Measurements from ENCODE around the gene SEL1L.

The SEL1L gene

DNA sequence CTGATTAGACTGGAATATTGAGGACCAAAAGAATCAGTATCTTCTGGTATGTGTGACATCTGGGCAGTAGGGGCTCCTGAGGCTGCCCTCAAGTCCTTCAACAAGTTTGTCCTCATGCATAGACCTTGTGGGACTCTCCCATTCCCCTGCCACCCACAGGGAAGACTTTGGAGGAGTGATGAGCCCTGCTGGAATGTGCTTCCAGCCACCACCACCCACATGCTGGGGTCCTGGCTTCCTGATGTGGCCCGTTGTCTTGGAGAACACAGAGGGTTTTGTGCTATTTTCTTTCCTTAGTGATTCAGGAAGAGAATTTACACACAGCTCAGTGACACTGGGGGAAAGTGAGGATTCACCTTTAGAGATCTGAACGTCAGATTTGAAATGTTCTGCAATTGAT is 29.2 kb upstream of the SEL1L start:
- H3K27ac ChIP-seq (ENCODE audit: extremely low read depth, low read depth, low read length), result no peak overlapping the region
- H3K4me3 ChIP-seq (ENCODE audit: low read depth, low read length), result no peak overlapping the region
- POLR2A ChIA-PET, result no interaction called here
- no peaks in the 10 kb centered on the region for H3K36me3 ChIP-seq (ENCODE audit: control insufficient read depth in 2 of 2, insufficient read depth in 1 of 2, low read length in 2 of 2)
- CTCF ChIA-PET, result no interaction called here
- no peak for TF ChIP-seq TRIM28 (IDR thresholded peaks at IDR 0.05; ENCODE audit: borderline replicate concordance, low read length)
- no peak for TF ChIP-seq ZNF354C (tag by site-specific recombination; IDR thresholded peaks at IDR 0.05; ENCODE audit: borderline replicate concordance, low read depth)
- TF ChIP-seq, protein P1, sequence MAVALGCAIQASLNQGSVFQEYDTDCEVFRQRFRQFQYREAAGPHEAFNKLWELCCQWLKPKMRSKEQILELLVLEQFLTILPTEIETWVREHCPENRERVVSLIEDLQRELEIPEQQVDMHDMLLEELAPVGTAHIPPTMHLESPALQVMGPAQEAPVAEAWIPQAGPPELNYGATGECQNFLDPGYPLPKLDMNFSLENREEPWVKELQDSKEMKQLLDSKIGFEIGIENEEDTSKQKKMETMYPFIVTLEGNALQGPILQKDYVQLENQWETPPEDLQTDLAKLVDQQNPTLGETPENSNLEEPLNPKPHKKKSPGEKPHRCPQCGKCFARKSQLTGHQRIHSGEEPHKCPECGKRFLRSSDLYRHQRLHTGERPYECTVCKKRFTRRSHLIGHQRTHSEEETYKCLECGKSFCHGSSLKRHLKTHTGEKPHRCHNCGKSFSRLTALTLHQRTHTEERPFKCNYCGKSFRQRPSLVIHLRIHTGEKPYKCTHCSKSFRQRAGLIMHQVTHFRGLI (tag by site-specific recombination; IDR thresholded peaks at IDR 0.05), result no peak
- TF ChIP-seq GLI2 (tag by site-specific recombination; IDR thresholded peaks at IDR 0.05; ENCODE audit: borderline replicate concordance, low read depth), result no peak
- TF ChIP-seq MZF1 (tag by site-specific recombination; IDR thresholded peaks at IDR 0.05; ENCODE audit: borderline replicate concordance), result no peak
- TF ChIP-seq, protein P2, sequence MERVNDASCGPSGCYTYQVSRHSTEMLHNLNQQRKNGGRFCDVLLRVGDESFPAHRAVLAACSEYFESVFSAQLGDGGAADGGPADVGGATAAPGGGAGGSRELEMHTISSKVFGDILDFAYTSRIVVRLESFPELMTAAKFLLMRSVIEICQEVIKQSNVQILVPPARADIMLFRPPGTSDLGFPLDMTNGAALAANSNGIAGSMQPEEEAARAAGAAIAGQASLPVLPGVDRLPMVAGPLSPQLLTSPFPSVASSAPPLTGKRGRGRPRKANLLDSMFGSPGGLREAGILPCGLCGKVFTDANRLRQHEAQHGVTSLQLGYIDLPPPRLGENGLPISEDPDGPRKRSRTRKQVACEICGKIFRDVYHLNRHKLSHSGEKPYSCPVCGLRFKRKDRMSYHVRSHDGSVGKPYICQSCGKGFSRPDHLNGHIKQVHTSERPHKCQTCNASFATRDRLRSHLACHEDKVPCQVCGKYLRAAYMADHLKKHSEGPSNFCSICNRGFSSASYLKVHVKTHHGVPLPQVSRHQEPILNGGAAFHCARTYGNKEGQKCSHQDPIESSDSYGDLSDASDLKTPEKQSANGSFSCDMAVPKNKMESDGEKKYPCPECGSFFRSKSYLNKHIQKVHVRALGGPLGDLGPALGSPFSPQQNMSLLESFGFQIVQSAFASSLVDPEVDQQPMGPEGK (tag by site-specific recombination; IDR thresholded peaks at IDR 0.05), result no peak
- TF ChIP-seq ZBTB17 (tag by site-specific recombination; IDR thresholded peaks at IDR 0.05), result no peak
- TF ChIP-seq ZNF785 (tag by site-specific recombination; IDR thresholded peaks at IDR 0.05), result no peak
- TF ChIP-seq, protein P3, sequence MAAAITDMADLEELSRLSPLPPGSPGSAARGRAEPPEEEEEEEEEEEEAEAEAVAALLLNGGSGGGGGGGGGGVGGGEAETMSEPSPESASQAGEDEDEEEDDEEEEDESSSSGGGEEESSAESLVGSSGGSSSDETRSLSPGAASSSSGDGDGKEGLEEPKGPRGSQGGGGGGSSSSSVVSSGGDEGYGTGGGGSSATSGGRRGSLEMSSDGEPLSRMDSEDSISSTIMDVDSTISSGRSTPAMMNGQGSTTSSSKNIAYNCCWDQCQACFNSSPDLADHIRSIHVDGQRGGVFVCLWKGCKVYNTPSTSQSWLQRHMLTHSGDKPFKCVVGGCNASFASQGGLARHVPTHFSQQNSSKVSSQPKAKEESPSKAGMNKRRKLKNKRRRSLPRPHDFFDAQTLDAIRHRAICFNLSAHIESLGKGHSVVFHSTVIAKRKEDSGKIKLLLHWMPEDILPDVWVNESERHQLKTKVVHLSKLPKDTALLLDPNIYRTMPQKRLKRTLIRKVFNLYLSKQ (tag by site-specific recombination; IDR thresholded peaks at IDR 0.05; ENCODE audit: borderline replicate concordance), result no peak
- no peak for TF ChIP-seq TCF7L2 (IDR thresholded peaks at IDR 0.05; ENCODE audit: borderline replicate concordance, low read depth, low read length)
- TF ChIP-seq ZNF530 (tag by site-specific recombination; IDR thresholded peaks at IDR 0.05; ENCODE audit: low read depth), result no peak
- no peak for TF ChIP-seq ZNF433 (tag by site-specific recombination; IDR thresholded peaks at IDR 0.05; ENCODE audit: low read depth)
- no peak for TF ChIP-seq ZNF549 (tag by site-specific recombination; IDR thresholded peaks at IDR 0.05)
- no peaks in the 10 kb centered on the region for H3K4me1 ChIP-seq (ENCODE audit: control insufficient read depth, insufficient read depth, low read length)
- no peaks in the 10 kb centered on the region for H3K9me3 ChIP-seq (ENCODE audit: control insufficient read depth, insufficient read depth, low read depth, low read length)

DNA sequence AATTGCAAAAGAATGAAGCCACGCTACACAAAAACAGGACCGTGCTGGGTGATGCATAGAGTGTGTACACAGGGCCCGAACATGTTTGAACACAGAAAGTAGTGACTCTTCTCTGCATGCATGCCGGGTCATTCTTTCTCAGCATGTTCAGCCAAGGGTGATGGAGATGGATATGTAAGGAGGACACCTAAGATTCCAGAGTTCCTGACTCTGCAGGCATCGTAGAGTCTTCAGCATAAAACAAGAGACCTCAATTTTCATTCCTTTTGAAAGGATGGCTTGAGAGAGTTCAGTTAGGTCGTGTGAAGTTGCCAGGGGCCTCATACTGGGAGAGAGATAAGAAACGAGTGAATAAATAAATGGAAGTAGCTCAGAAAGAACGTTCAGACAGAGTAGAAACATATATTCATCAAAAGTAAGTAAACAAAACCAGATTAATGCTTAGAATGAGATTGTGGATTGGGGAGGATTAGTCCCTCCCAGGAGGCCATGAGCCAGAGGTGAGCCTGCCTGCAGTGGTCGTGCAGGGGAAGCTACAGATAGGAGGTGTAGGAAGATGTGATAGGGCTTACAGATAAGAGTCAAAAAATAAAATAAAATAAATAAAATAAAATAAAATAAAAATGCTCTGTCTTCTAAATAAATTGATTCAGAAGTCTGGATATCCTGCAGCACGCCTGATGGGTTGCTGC is 27.6 kb upstream of the SEL1L start:
- H3K4me3 ChIP-seq (ENCODE audit: low read depth, low read length), result no peak overlapping the region
- H3K4me1 ChIP-seq (ENCODE audit: control insufficient read depth, insufficient read depth, low read length), result no peaks in the 10 kb centered on the region
- POLR2A ChIA-PET, result no interaction called here
- CTCF ChIA-PET, result interaction anchor here (0.6 to 0.7 kb wide), 2 partner anchors 398 to 449 kb away, joined by 5 to 6 read pairs; no protein-coding TSS in a partner anchor
- no peaks in the 10 kb centered on the region for H3K9me3 ChIP-seq (ENCODE audit: control insufficient read depth, insufficient read depth, low read depth, low read length)
- H3K36me3 ChIP-seq (ENCODE audit: control insufficient read depth in 2 of 2, insufficient read depth in 1 of 2, low read length in 2 of 2), result no peaks in the 10 kb centered on the region
- no peak overlapping the region for H3K27ac ChIP-seq (ENCODE audit: extremely low read depth, low read depth, low read length)
- TF ChIP-seq ZNF501 (tag by site-specific recombination; IDR thresholded peaks at IDR 0.05), result no peak
- TF ChIP-seq, protein P4, sequence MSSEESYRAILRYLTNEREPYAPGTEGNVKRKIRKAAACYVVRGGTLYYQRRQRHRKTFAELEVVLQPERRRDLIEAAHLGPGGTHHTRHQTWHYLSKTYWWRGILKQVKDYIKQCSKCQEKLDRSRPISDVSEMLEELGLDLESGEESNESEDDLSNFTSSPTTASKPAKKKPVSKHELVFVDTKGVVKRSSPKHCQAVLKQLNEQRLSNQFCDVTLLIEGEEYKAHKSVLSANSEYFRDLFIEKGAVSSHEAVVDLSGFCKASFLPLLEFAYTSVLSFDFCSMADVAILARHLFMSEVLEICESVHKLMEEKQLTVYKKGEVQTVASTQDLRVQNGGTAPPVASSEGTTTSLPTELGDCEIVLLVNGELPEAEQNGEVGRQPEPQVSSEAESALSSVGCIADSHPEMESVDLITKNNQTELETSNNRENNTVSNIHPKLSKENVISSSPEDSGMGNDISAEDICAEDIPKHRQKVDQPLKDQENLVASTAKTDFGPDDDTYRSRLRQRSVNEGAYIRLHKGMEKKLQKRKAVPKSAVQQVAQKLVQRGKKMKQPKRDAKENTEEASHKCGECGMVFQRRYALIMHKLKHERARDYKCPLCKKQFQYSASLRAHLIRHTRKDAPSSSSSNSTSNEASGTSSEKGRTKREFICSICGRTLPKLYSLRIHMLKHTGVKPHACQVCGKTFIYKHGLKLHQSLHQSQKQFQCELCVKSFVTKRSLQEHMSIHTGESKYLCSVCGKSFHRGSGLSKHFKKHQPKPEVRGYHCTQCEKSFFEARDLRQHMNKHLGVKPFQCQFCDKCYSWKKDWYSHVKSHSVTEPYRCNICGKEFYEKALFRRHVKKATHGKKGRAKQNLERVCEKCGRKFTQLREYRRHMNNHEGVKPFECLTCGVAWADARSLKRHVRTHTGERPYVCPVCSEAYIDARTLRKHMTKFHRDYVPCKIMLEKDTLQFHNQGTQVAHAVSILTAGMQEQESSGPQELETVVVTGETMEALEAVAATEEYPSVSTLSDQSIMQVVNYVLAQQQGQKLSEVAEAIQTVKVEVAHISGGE (tag by site-specific recombination; conservative IDR thresholded peaks at IDR 0.05; ENCODE audit: low read depth), result no peak
- no peak for TF ChIP-seq FEZF1 (tag by site-specific recombination; IDR thresholded peaks at IDR 0.05)
- no peak for TF ChIP-seq GLI2 (tag by site-specific recombination; IDR thresholded peaks at IDR 0.05; ENCODE audit: borderline replicate concordance, low read depth)
- TF ChIP-seq ZNF791 (tag by site-specific recombination; IDR thresholded peaks at IDR 0.05), result no peak
- TF ChIP-seq ZNF600 (tag by site-specific recombination; IDR thresholded peaks at IDR 0.05), result no peak
- TF ChIP-seq EGR2 (tag by site-specific recombination; IDR thresholded peaks at IDR 0.05; ENCODE audit: low read depth), result no peak
- no peak for TF ChIP-seq KLF8 (tag by site-specific recombination; IDR thresholded peaks at IDR 0.05)
- no peak for TF ChIP-seq ZNF302 (tag by site-specific recombination; IDR thresholded peaks at IDR 0.05; ENCODE audit: low read depth)
- TF ChIP-seq ZBTB8A (tag by site-specific recombination; IDR thresholded peaks at IDR 0.05), result no peak
- no peak for TF ChIP-seq SCRT1 (tag by site-specific recombination; IDR thresholded peaks at IDR 0.05; ENCODE audit: borderline replicate concordance)
- TF ChIP-seq ZNF404 (tag by site-specific recombination; IDR thresholded peaks at IDR 0.05), result no peak

Measured in HEK293 (cell line).